Measurements from ENCODE around the gene ZNF91.

- no peak for TF ChIP-seq CTCF (conservative IDR thresholded peaks at IDR 0.05 in 1 of 2, IDR thresholded peaks at IDR 0.05 in 1 of 2; ENCODE audit: low read depth in 1 of 2, low read length in 2 of 2)
- no peak for TF ChIP-seq EZH2 (IDR thresholded peaks at IDR 0.05; ENCODE audit: low read length, missing control alignments)
Observed at GRCh38 chr19:23305555-23305954, 89.7 kb downstream of the ZNF91 start.

Measured in fibroblast of lung (primary cell).